Measurements from ENCODE around the gene ARRDC2. TPM values are rescaled to one million over a fixed set of nuclear protein-coding genes. Genes with fewer than 3 reads are reported as not detected.

Gene ARRDC2
- total RNA-seq, 6 experiments from 2014 or later: 3.6 to 28.5 (median 10.8) TPM

GRCh38 chr19:17966550-17967256, 41.3 kb upstream of the ARRDC2 start, which contains the start of gene KCNN1:
Gene KCNN1, plus strand, starts transcription at chr19:17967107. Its CDS starts 6,782 bp downstream, at chr19:17973889.
- intact Hi-C loops (cut with DNase I): no loop called here
- Histone ChIP-seq H3K4me1 (no peaks in the 10 kb centered on the region), H3K27ac (no peak within 1 kb of the TSS), H3K36me3 (no peaks in the 10 kb centered on the region), H3K27me3 (peaks cover 0 to 6% of the 10 kb centered on the region in 2 donors), H3K9me3 (no peaks in the 10 kb centered on the region), H3K4me3 (no peak within 1 kb of the TSS)
- WGBS (ENCODE audit: insufficient coverage, low coverage, low lambda C conversion rate, missing lambda C conversion rate): 27% methylated on average over 4 of the region's 59 CpGs
- no peak for TF ChIP-seq CTCF (IDR thresholded peaks at IDR 0.05)
- no peak for TF ChIP-seq POLR2A (IDR thresholded peaks at IDR 0.05)
- no peak for ATAC-seq
- DNase-seq: no peak

GRCh38 chr19:17967257-17968051, 40.5 kb upstream of the ARRDC2 start:
- H3K9me3 ChIP-seq: no peaks in the 10 kb centered on the region
- intact Hi-C loops (cut with DNase I): no loop called here
- WGBS (ENCODE audit: insufficient coverage, low coverage, low lambda C conversion rate, missing lambda C conversion rate): 3% methylated on average over 12 of the region's 35 CpGs
- ATAC-seq (no peak), DNase-seq (no peak)
- H3K36me3 ChIP-seq: no peaks in the 10 kb centered on the region
- no peaks in the 10 kb centered on the region for H3K4me1 ChIP-seq
- peaks cover 0 to 6% of the 10 kb centered on the region in 2 donors for H3K27me3 ChIP-seq
- TF ChIP-seq CTCF (IDR thresholded peaks at IDR 0.05) (no peak), POLR2A (IDR thresholded peaks at IDR 0.05) (no peak)
- no peak overlapping the region for H3K4me3 ChIP-seq
- no peak overlapping the region for H3K27ac ChIP-seq

GRCh38 chr19:17968362-17968761, 39.6 kb upstream of the ARRDC2 start:
- peaks cover 0 to 6% of the 10 kb centered on the region in 2 donors for H3K27me3 ChIP-seq
- intact Hi-C loops (cut with DNase I): no loop called here

More at GRCh38 chr19:17968362-17968761, 39.6 kb upstream of the ARRDC2 start:
- H3K9me3 ChIP-seq: no peaks in the 10 kb centered on the region
- TF ChIP-seq CTCF (IDR thresholded peaks at IDR 0.05) (no peak), POLR2A (IDR thresholded peaks at IDR 0.05) (no peak)
- H3K36me3 ChIP-seq: no peaks in the 10 kb centered on the region
- H3K27ac ChIP-seq: no peak overlapping the region
- no peak overlapping the region for H3K4me3 ChIP-seq
- DNase-seq (no peak), ATAC-seq (no peak)
- no peaks in the 10 kb centered on the region for H3K4me1 ChIP-seq
- WGBS (ENCODE audit: insufficient coverage, low coverage, low lambda C conversion rate, missing lambda C conversion rate): 80% methylated on average over 2 of the region's 4 CpGs
